T-helper 22 cell (primary cell): Measurements from ENCODE around the gene F11.
"Not testable (repeated sequence)": the region's sequence is repeated elsewhere in the genome, so short reads cannot be mapped to it uniquely, and the experiment has no call there.

ENCODE experiments used
- DNase-seq: peaks from one replicate; pipeline ENCODE4 v3.0.0-alpha.2; 2020; ENCODE audit warnings: low read depth

Gene F11

DNA sequence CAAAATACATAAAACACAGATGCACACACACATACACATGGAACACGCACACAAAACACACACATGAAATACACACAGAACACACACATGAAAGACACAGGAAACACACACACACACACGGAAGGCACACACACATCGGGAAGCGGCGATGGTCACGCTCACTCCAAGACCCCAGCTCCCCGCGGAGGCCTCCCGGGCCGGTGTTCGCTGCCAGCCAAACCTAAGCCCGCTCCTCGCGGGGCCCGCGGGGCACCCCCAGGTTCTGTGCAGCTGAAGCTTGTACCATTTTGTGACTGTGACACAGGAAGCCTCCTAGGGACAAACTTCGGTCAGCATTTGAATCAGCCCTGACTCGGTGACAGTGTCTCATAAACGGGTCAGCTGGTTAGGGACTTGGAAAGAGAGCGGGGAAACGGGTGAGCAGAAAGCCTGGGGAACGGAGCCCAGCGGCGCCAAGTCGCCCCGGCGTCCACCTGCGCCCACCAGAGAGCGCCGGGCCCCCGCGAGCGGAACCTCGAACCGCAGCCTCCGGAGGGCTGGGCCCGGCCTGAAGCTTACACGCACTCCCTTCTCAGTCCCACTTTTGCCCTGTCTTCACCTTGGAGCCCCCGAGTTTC is 32.1 kb downstream of the F11 start:
- DNase-seq: no peak

DNA sequence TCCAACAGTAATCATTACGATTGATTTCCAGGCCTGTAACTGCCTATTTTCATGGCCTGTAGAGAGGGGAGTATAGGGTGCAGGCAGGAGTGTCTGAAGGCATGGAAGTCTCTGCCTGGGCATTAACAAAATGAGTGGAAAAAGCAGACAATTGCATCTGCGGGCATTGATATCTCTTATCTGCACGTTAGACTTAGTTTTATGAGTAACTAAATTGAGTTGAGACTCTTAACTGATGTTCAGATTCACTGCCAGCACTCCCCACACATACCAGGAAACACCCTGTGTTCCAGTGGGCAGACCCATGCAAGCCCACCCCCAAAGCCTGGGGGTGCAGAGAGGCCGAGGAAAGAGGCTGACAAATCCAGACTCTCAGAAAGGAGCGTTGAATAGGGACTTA is 33.3 kb downstream of the F11 start:
- DNase-seq: no peak

DNA sequence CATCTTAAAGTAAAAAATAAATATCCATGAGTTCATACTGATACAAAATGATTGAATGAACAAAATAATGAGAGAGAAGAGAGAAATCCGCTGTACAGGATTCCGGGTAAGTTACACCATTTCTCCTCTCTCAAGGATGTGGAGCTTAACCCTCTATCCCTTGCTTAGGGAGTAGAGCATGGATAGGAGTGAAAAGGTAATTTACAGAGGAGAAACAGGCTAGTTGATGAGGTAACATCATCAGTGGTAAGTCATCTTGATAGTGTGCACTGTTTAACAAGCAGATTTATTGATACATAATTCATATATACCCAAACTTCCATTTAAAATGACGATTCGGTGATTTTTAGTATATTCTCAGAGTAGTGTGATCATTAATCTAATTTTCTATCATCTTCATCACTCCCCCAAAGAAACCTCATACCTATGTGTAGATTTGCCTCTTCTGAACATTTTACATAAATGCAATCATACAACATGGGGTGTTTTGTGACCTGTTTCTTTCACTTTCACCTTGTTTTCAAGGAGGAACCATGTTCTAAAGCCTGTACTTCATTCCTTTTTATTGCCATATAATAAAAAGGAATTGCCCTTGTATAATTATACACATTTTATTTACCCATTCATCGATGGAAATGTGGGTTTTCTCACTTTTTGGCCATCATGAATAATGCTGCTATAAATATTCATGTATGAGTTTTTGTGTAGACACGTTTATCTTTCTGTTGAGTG is 34.8 kb downstream of the F11 start:
- no peak for DNase-seq

DNA sequence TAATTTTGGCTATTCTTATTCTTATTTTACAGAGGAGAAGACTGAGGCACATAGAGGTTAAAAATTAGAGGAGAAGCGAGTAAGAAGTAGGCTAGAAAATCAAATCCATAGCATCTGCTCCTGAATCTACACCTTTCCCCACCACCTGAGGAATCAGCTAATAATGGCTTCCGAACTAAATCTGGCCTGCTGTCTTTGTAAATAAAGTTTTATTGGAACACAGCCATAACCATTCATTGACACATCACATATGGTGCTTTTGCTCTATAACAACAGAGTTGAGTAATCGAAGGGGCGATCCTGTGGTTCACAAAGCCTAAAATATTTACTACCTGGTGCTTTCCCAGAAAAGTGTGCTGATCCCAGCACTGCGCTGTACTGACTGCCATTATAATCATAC is 38.2 kb downstream of the F11 start:
- DNase-seq: no peak

GRCh38 chr4:186304866-186305505 is 39.0 kb downstream of the F11 start:
- DNase-seq: no peak

- no peak for DNase-seq
Observed at GRCh38 chr4:186307497-186307896, 41.5 kb downstream of the F11 start.

GRCh38 chr4:186307916-186308315 is 41.9 kb downstream of the F11 start:
- no peak for DNase-seq

DNA sequence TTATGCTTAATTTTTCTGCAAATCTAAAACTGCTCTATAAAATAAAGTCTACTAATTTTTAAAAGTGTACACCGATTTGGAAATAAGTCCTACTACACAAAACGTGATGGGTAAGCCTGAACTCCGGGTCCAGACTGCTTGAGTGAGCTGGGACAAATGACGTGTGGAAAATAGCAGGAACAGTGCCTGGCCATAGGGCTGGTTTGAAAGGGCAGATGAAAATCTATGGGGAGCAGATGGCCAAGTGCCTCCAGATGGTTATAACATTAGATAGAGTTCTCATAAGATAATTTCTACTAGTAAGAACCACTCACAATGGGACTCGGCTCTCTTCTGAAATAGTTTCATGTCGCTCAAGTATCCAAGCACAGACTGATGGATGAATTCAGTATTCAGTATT is 52.5 kb downstream of the F11 start:
- no peak for DNase-seq

DNA sequence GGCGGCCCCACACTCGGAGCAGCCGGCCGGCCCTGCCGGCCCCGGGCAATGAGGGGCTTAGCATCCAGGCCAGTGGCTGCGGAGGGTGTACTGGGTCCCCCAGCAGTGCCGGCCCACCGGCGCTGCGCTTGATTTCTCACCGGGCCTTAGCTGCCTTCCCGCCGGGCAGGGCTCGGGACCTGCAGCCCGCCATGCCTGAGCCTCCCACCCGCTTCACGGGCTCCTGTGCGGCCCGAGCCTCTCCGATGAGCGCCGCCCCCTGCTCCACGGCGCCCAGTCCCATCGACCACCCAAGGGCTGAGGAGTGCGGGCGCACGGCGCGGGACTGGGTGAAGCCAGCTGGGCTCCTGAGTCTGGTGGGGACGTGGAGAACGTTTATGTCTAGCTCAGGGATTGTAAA is 58.7 kb downstream of the F11 start:
- DNase-seq: not testable (repeated sequence)

DNA sequence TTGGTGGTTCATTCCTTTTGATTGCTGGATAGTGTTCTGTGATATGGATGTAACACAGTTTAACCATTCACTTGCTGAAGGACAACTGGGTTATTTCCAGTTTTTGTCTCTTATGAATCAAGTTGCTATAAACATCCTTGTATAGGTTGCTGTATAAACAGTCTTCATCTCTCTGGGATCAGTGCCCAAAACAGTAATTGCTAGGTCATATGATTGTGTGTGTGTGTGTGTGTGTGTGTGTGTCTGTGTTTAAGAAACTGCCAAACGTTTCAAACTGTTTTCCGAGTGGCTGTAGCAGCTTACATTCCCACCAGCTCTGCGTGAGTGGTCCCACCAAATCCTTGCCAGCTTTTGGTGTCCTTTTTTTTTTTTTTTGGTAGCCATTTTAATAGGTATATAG is 60.4 kb downstream of the F11 start:
- DNase-seq: no peak

DNA sequence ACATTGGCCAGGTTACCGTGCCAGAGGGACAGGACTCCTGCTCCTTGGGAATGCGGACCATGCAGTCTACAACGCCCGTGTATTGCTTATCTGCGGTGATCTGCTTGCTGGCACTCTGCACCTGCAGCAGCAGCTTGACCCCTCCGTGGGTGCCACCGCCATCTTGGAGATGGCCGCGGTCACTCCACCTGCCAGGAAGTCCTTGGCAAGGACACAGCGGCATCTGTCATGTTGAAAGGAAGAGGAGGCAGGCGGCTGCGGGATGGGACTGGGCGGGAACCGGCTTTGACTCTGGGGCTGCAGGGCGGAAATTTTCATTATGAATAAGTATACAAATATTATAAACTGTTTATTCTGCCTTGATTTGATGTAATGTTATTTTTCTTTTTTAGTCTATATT is 63.4 kb downstream of the F11 start:
- no peak for DNase-seq

DNA sequence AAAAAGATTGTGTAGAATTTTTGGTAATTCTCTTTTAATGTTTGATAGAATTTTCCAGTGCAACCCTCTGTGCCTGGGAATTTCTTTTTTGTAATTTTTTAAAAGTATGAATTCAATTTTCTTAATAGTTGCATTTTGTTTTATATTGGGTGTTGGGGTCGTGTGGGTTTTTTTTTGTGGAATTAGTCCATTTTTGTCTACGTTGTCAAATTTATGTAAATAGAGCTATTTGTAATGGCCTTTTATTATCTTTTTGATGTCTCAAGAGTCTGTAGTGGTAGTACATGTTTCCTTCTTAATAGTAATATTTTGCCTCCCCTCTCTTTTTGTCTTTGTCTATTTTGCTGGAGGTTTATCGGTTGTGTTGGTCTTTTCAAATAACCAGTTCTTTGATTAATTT is 64.4 kb downstream of the F11 start:
- DNase-seq: no peak

DNA sequence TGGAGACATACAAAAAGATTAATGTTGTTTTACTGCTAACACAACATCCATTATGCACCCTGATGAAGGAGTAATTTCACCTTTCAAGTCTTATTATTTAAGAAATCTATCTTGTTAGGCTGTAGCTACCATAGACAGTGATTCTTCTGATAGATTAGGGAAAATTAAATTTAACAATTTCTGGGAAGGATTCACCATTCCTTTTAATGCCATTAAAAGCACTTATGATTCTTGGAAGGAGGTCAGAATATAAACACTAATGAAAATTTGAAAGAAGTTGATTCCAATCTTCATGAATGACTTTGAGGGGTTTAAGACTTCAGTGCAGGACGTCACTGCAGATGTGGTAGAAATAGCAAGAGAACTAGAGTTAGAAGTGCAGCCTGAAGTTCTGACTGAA is 69.8 kb downstream of the F11 start:
- no peak for DNase-seq
